HG03066 (cell line): Measurements from ENCODE around the gene AKR1C2.
"Not testable (repeated sequence)": the region's sequence is repeated elsewhere in the genome, so short reads cannot be mapped to it uniquely, and the experiment has no call there.

Experiments used
- ATAC-seq: cut with Tn5 transposase; IDR thresholded peaks from one replicate; pipeline ENCODE4 v1.9.1; 2021; ENCODE audit warnings: low read depth; ENCODE audit not compliant: unreplicated experiment

AKR1C2 gene

GRCh38 chr10:5025461-5025881 is 21.8 kb upstream of the AKR1C2 start:
- not testable (repeated sequence) for ATAC-seq

DNA sequence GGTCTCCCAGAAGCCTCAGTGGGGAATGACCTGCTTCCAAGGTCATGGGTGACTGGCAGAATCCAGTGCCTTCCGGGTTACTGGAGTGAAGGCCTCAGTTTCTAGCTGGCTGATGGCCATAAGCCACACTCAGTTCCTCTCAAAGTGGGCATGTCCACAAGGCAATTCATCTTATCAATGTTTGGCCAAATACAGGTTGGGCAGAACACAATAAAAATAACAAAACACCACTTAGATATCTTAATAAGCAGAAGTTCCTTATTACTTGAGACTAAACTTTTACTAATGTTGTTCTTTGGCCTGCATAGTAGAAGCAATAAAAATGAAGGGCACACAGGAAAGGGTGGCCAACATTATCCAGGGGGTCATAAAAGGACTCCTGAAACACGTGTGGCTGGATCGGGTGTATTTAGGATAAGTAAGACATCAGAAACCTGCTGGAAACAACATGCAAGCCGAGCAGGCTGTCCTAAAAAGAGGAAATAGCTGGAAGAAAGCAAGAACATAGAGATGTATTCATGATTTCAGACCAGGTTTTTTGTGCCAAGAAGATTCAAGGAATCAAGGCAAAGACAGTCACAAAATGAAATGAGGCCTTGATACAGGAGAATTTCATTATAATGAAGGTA is 19.6 kb upstream of the AKR1C2 start:
- ATAC-seq: no peak

DNA sequence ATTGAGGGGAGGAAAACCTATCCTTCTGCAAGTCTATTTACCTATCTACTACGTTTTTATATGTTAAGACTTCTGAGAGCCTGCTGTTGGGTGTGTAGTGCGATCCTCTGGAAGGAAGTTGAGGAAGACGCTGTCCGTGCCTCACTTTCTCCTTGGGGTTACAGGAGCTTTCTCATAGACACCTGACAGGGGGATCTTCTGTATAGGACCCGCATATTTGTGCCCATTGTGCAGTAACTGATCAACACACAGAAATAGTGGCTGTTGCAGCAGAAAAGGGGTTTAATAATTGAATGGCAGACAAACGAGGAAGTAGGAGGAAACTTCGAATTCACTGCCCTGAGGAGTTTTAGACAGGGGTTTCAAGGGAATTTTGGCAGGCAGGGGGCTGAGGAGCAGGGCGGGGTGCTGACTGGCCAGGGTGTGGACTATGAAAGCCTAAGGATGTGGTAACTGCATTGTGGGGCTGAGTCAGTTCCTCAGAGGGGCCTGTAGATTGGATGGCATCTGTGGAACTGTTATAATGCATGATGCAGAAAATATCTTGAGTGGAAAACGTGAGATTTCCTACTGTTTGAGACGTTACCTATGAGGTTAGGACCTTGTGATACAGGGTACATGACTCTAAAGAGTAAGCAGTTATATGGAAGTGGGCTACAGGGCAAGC is 18.1 kb upstream of the AKR1C2 start:
- ATAC-seq: not testable (repeated sequence)

- not testable (repeated sequence) for ATAC-seq
These were observed 16.3 kb upstream of the AKR1C2 start for GRCh38 chr10:5019770-5020612.

DNA sequence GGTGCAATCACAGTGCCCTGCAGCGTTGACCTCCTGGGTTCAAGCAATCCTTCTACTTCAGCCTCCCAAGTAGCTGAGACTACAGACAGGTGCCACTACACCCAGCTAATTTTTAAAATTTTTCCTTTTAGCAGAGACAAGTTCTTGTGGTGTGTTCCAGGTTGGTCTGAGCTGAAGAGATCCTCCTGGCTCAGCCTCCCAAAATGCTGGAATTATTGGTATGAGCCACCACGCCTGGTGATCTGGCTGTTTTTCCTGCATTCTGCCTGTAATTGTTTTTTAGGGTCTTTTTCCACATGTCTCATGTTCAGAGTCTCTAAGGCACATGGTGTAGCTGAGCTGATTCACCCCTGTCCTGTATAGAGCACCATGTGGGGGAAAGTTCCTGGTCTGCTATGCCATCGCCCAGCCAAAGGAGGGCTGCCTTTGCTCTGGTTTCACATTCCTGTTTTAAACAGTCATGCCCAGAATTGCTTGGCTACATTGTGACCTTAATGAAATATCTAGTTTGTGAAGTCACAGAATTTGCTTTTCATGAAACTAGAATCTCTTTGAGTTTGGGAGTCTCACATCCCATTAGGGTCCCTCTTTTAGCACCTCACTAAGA is 15.1 kb upstream of the AKR1C2 start:
- not testable (repeated sequence) for ATAC-seq

- ATAC-seq: no peak
These were observed 14.5 kb upstream of the AKR1C2 start for GRCh38 chr10:5018134-5018533.

DNA sequence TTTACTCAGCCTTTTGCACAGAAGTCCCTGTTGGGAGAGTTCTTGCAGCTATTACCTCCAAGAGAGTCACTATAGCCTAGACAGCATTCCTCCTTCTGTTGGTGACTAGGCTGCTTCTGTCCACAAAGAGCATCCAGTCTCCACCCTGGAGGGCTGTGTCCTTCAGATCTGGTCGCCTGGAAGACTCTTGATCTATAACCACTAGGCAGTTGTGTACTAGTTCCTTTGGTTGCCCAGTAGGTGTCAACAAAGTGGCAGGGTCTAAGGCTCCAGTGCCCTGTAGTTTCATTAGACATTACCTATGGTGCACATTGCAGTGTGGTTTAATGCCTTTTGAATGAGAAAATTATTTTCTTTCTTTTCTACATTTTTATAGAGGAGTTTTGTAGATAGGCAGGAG is 11.3 kb upstream of the AKR1C2 start:
- no peak for ATAC-seq

DNA sequence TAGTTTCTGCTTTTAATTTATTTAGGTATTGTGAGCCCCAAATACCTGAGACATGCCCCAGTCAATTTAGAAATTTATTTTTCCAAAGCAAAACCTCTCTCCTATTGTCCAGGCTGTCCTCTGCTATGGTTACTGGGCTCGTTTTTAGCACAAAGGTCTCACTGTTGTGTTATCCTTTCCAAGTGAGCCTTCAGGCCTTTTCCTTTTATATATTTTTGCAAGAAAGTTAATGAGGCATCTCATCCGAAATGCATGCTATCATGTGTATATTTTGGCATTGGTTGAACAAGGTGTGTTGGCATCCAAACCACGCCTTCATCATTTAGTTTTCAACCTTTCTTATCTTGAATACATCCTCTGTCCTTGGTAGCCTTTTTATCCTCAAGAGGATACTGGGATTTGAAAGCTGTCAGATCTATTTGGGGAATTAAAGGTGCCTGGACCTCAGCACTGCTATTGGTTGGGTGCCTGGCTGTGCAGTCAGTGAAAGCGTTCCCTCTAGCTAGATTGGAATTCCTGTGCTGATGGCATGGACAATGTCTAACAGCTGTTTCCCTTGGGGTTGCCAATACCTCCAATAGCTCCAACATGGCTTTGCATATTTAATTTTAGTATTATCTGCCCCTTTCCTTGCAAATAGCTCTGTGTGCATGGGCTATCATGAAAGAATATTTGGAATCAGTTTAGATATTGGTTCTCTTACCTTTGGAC is 10.7 kb upstream of the AKR1C2 start:
- not testable (repeated sequence) for ATAC-seq

GRCh38 chr10:5013385-5013784 is 9.7 kb upstream of the AKR1C2 start:
- no peak for ATAC-seq

- no peak for ATAC-seq
These were observed 8.9 kb upstream of the AKR1C2 start for GRCh38 chr10:5012595-5012994.

GRCh38 chr10:5011392-5011791 is 7.7 kb upstream of the AKR1C2 start:
- ATAC-seq: not testable (repeated sequence)

GRCh38 chr10:5010043-5010442 is 6.4 kb upstream of the AKR1C2 start:
- not testable (repeated sequence) for ATAC-seq

DNA sequence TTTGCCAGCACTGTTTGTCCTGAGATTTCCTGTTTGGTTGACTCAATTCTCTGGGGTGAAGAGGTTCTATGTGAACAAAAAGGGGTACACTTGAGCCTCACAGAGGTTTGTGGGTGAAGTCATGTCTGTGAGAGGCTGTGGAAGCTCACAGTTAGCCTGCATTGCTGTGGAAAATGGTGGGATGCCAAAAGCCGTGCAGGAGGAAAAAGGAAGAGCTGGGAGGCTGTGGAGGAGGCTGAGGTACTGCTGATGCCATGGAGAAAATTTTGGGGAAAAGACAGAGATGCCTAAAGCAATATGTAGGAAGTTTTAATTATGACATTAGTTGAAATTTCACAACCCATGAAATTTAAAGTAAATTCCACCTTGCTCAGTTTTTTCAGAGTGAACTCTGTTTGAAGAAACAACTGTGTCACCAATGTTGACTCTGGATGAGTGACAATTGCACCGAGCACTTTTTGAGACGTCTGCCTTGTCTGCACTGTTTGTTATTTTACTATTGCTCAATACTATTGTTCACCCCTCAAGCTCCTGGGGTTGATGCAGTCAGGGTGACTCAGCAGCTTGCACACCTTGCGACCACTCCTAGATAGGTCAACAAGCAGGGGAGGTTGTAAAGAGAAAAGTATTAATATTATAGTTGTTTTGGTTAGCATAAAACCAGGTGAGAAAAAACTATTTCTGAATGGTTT is 5.3 kb upstream of the AKR1C2 start:
- not testable (repeated sequence) for ATAC-seq

- not testable (repeated sequence) for ATAC-seq
These were observed 844 bp upstream of the AKR1C2 start for GRCh38 chr10:5004501-5004900.

DNA sequence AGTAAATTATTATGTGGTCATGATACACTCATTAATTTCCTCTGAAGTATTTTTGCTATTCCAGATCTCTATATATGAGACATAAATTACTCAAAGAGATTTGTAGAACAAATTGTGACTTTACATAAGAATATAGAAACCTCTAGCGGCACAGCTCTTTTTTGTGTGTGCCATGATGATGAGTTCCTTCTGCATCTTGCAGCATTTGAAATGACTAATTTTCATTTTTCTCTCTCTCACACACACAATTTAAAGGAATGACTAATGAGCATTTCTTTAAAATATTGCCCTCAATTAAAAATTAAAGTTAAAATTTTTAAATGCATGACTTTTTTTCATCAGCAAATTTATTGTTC is 351 bp upstream of the AKR1C2 start:
- ATAC-seq: not testable (repeated sequence)

DNA sequence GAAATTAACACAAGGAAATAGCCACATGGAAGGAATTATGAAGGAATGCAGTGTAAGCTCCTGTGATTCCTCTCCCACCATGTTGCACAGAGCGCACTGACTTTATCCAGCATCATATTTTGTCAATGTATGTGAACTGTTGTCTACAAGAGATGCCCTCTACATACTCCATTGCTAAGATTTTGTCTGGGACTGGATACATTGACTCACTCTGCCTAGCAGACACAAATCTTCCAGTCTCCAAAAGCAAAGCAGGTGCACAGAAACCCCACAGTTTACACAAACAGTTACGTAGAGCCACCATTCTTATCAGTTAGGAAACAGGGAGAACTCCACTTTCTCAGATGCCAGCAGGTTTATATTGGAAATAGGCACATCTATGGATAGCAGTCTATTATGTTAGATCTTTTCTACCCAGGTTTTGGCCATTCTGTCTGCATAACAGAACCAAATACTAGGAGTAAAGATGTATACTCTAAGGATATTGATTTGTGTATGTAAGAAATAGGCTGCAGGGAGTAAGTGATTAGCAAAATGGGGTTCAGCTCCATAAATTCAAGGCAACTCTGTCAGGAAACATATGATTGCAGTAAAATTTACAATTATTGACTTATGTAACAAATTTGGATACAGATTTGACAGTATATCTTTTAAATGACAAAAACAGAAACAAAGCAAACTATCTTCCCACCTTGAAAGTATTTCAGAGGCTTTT is 1.5 kb downstream of the AKR1C2 start:
- ATAC-seq: no peak

GRCh38 chr10:4998671-4999070 is 5.0 kb downstream of the AKR1C2 start:
- ATAC-seq: no peak

DNA sequence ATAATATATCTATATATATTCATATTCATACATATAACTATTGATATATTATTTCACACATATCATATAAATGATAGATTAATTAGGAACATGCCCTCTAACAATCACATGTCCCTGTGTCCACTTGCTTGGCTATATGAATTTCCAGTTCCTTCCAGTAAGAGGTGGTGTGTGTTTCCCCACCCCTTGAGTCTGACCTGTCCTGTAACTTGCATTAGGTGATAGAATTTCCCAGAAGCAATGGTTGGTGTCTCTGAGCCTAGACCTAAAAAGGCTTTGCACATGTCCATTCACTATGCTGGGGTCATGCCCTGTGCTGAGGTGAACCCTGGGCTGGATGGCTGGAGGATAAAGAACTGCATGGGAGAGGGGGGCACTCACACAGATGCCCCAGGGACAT is 9.4 kb downstream of the AKR1C2 start:
- ATAC-seq: not testable (repeated sequence)

DNA sequence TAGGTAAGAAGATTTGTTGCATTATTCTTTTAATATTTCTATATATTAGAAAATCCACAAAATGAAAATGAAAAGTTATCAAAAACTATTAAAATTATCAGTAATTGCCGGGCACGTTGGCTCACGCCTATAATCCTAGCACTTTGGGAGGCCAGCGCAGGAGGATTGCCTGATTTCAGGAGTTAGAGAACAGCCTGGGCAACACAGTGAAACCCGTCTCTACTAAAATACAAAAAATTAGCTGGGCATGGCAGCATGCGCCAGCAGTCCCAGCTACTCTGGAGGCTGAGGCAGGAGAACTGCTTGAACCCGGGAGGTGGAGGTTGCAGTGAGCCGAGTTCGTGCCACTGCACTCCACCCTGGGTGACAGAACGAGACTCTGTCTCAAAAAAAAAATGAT is 11.1 kb downstream of the AKR1C2 start:
- not testable (repeated sequence) for ATAC-seq
